Stimulated activated naive CD8-positive, alpha-beta T cell treated with anti-CD3 and anti-CD28 coated beads, Interleukin-15, Interleukin-2, amounts not matched to agents 100 ng/mL and 50 ng/mL, for 24 hours (primary cell): ENCODE results near the gene MSRB3.
"Not testable (repeated sequence)": the region's sequence is repeated elsewhere in the genome, so short reads cannot be mapped to it uniquely, and the experiment has no call there.

Experiments used
- H3K27ac Mint-ChIP-seq: one replicate; pipeline ENCODE4 v1.8.0; 2021; ENCODE audit warnings: mild to moderate bottlenecking, mixed read lengths
- H3K27me3 Mint-ChIP-seq: one replicate; pipeline ENCODE4 v1.8.0; 2021; ENCODE audit warnings: mixed read lengths
- H3K36me3 Mint-ChIP-seq: one replicate; pipeline ENCODE4 v1.8.0; 2021; ENCODE audit warnings: low read depth, mixed read lengths
- H3K4me1 Mint-ChIP-seq: one replicate; pipeline ENCODE4 v1.8.0; 2021; ENCODE audit warnings: low read depth, mixed read lengths
- H3K4me3 Mint-ChIP-seq: one replicate; pipeline ENCODE4 v1.8.0; 2021; ENCODE audit warnings: mild to moderate bottlenecking, mixed read lengths
- H3K9me3 Mint-ChIP-seq: one replicate; pipeline ENCODE4 v1.8.0; 2021; ENCODE audit warnings: mixed read lengths

Gene MSRB3

GRCh38 chr12:65305346-65305950, 27.0 kb downstream of the MSRB3 start:
- Mint-ChIP-seq H3K4me3 (no peak overlapping the region), H3K27me3 (peaks cover 8% of the 10 kb centered on the region), H3K4me1 (no peaks in the 10 kb centered on the region), H3K36me3 (no peaks in the 10 kb centered on the region), H3K27ac (no peak overlapping the region), H3K9me3 (no peaks in the 10 kb centered on the region)

GRCh38 chr12:65306366-65307168, 28.1 kb downstream of the MSRB3 start:
- H3K27me3 Mint-ChIP-seq: peaks cover 8% of the 10 kb centered on the region
- no peaks in the 10 kb centered on the region for H3K36me3 Mint-ChIP-seq
- H3K4me1 Mint-ChIP-seq: no peaks in the 10 kb centered on the region
- H3K27ac Mint-ChIP-seq: no peak overlapping the region
- H3K9me3 Mint-ChIP-seq: no peaks in the 10 kb centered on the region
- H3K4me3 Mint-ChIP-seq: no peak overlapping the region

GRCh38 chr12:65307169-65307501, 28.7 kb downstream of the MSRB3 start:
- H3K9me3 Mint-ChIP-seq: no peaks in the 10 kb centered on the region
- no peak overlapping the region for H3K4me3 Mint-ChIP-seq
- no peaks in the 10 kb centered on the region for H3K36me3 Mint-ChIP-seq
- no peak overlapping the region for H3K27ac Mint-ChIP-seq
- H3K27me3 Mint-ChIP-seq: peaks cover 8% of the 10 kb centered on the region
- no peaks in the 10 kb centered on the region for H3K4me1 Mint-ChIP-seq

- Mint-ChIP-seq H3K27ac (no peak overlapping the region), H3K27me3 (peaks cover 8% of the 10 kb centered on the region), H3K4me3 (no peak overlapping the region), H3K4me1 (no peaks in the 10 kb centered on the region), H3K9me3 (no peaks in the 10 kb centered on the region), H3K36me3 (no peaks in the 10 kb centered on the region)
These were observed 29.5 kb downstream of the MSRB3 start for GRCh38 chr12:65308006-65308405.

- Mint-ChIP-seq H3K4me3 (no peak overlapping the region), H3K27me3 (peaks cover 6% of the 10 kb centered on the region), H3K9me3 (no peaks in the 10 kb centered on the region), H3K36me3 (no peaks in the 10 kb centered on the region), H3K4me1 (no peaks in the 10 kb centered on the region), H3K27ac (no peak overlapping the region)
These were observed 30.2 kb downstream of the MSRB3 start for GRCh38 chr12:65308601-65309071.

- Mint-ChIP-seq H3K27me3 (peaks cover 3% of the 10 kb centered on the region), H3K36me3 (no peaks in the 10 kb centered on the region), H3K9me3 (no peaks in the 10 kb centered on the region), H3K4me1 (no peaks in the 10 kb centered on the region), H3K4me3 (no peak overlapping the region), H3K27ac (no peak overlapping the region)
These were observed 32.8 kb downstream of the MSRB3 start for GRCh38 chr12:65311260-65311659.

GRCh38 chr12:65313719-65314317, 35.3 kb downstream of the MSRB3 start:
- Mint-ChIP-seq H3K36me3 (no peaks in the 10 kb centered on the region), H3K9me3 (no peaks in the 10 kb centered on the region), H3K27me3 (peaks cover 4% of the 10 kb centered on the region), H3K4me3 (no peak overlapping the region), H3K4me1 (no peaks in the 10 kb centered on the region), H3K27ac (no peak overlapping the region)

GRCh38 chr12:65315238-65315637, 36.8 kb downstream of the MSRB3 start:
- not testable (repeated sequence) for H3K27ac Mint-ChIP-seq, H3K9me3 Mint-ChIP-seq, H3K27me3 Mint-ChIP-seq, H3K36me3 Mint-ChIP-seq, H3K4me3 Mint-ChIP-seq, H3K4me1 Mint-ChIP-seq

GRCh38 chr12:65318186-65318685, 39.8 kb downstream of the MSRB3 start:
- H3K4me3 Mint-ChIP-seq: no peak overlapping the region
- peaks cover 4% of the 10 kb centered on the region for H3K27me3 Mint-ChIP-seq
- H3K9me3 Mint-ChIP-seq: no peaks in the 10 kb centered on the region
- no peaks in the 10 kb centered on the region for H3K4me1 Mint-ChIP-seq
- no peaks in the 10 kb centered on the region for H3K36me3 Mint-ChIP-seq
- no peak overlapping the region for H3K27ac Mint-ChIP-seq

- no peaks in the 10 kb centered on the region for H3K9me3 Mint-ChIP-seq
- H3K36me3 Mint-ChIP-seq: no peaks in the 10 kb centered on the region
- H3K27me3 Mint-ChIP-seq: peaks cover 7% of the 10 kb centered on the region
- no peaks in the 10 kb centered on the region for H3K4me1 Mint-ChIP-seq
- no peak overlapping the region for H3K4me3 Mint-ChIP-seq
- no peak overlapping the region for H3K27ac Mint-ChIP-seq
These were observed 41.3 kb downstream of the MSRB3 start for GRCh38 chr12:65319688-65320200.

GRCh38 chr12:65323070-65323469, 44.6 kb downstream of the MSRB3 start:
- no peaks in the 10 kb centered on the region for H3K36me3 Mint-ChIP-seq
- no peaks in the 10 kb centered on the region for H3K4me1 Mint-ChIP-seq
- no peak overlapping the region for H3K4me3 Mint-ChIP-seq
- H3K27me3 Mint-ChIP-seq: peaks cover 7% of the 10 kb centered on the region
- H3K9me3 Mint-ChIP-seq: no peaks in the 10 kb centered on the region
- no peak overlapping the region for H3K27ac Mint-ChIP-seq

- H3K27me3 Mint-ChIP-seq: peaks cover 7% of the 10 kb centered on the region
- no peaks in the 10 kb centered on the region for H3K36me3 Mint-ChIP-seq
- H3K27ac Mint-ChIP-seq: no peak overlapping the region
- no peaks in the 10 kb centered on the region for H3K9me3 Mint-ChIP-seq
- no peak overlapping the region for H3K4me3 Mint-ChIP-seq
- no peaks in the 10 kb centered on the region for H3K4me1 Mint-ChIP-seq
These were observed 45.6 kb downstream of the MSRB3 start for GRCh38 chr12:65324056-65324455.

GRCh38 chr12:65324551-65324950, 46.1 kb downstream of the MSRB3 start:
- H3K36me3 Mint-ChIP-seq: no peaks in the 10 kb centered on the region
- H3K27me3 Mint-ChIP-seq: peaks cover 7% of the 10 kb centered on the region
- H3K9me3 Mint-ChIP-seq: no peaks in the 10 kb centered on the region
- H3K4me1 Mint-ChIP-seq: no peaks in the 10 kb centered on the region
- no peak overlapping the region for H3K4me3 Mint-ChIP-seq
- no peak overlapping the region for H3K27ac Mint-ChIP-seq

- no peaks in the 10 kb centered on the region for H3K4me1 Mint-ChIP-seq
- H3K4me3 Mint-ChIP-seq: no peak overlapping the region
- peaks cover 13% of the 10 kb centered on the region for H3K27me3 Mint-ChIP-seq
- no peaks in the 10 kb centered on the region for H3K36me3 Mint-ChIP-seq
- no peaks in the 10 kb centered on the region for H3K9me3 Mint-ChIP-seq
- no peak overlapping the region for H3K27ac Mint-ChIP-seq
These were observed 46.7 kb downstream of the MSRB3 start for GRCh38 chr12:65325183-65325582.

GRCh38 chr12:65326616-65327015, 48.1 kb downstream of the MSRB3 start:
- peaks cover 17% of the 10 kb centered on the region for H3K27me3 Mint-ChIP-seq
- no peaks in the 10 kb centered on the region for H3K4me1 Mint-ChIP-seq
- no peak overlapping the region for H3K4me3 Mint-ChIP-seq
- no peak overlapping the region for H3K27ac Mint-ChIP-seq
- H3K36me3 Mint-ChIP-seq: no peaks in the 10 kb centered on the region
- H3K9me3 Mint-ChIP-seq: no peaks in the 10 kb centered on the region
